ENCODE measurements around the gene ELOVL1.
A peak's percentile ranks its signal among the peaks of the same experiment; 100 is the strongest.

Gene ELOVL1

GRCh38 chr1:43354471-43354870 is 13.3 kb downstream of the ELOVL1 start:
- no peak for DNase-seq

- no peak for DNase-seq
Observed at GRCh38 chr1:43352881-43353280, 14.9 kb downstream of the ELOVL1 start.

GRCh38 chr1:43352351-43352705 is 15.5 kb downstream of the ELOVL1 start:
- no peak for DNase-seq

DNA sequence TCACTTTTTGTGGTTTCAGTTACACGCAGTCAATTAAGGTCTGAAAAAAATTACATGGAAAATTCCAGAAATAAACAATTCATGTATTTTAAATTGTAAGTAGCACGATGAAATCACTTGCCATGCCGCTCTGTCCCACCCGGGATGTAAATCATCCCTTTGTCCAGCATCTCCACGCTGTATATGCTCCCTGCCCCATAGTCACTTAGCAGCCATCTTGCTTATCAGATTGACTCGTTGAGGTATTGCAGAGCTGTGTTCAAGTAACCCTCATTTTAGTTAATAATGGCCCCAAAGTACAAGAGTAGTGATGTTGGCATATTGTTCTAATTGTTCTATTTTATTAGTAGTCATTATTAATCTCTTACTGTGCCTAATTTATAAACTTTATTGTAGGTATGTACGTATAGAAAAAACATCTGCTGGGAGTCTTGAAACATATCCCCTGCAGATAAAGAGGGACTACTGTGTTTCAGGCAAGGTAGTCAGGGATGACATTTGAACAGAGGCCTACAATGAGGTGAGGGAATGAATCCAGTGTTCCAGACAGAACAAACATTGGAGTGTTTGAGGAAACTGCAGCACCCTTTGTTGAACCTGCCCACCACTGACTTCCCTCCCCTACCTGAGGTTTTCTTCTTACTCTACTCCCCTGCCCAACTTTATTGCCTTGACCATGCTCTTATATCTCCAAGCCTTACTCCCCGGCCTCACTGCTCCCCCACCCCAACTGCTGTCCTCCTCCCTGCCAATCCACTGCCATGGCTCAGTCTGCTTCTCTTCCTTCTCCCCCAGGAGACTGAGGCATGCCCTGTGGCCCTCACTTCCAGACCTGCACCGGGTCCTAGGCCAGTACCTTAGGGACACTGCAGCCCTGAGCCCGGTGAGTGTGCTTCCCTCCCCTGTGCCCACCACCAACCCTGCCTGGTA is 16.1 kb downstream of the ELOVL1 start:
- DNase-seq, result no peak

DNA sequence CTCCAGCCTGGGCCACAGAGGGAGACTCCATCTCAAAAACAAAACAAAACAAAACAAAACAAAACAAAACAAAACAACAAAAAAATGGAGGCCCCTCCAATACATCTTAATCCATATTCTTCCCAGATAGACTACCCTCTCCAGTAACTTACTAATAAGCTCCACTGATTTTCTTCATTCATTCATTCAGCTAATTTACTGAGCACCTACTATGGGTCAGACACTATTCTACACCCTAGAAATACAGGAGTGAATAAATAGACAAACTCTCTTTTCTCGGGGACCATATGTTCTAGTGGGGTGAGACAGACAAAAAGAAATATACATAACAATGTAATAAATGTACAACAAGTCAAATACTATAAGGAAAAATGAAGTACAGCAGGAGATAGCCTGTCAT is 16.8 kb downstream of the ELOVL1 start:
- no peak for DNase-seq

- DNase-seq, result no peak
Observed at GRCh38 chr1:43349594-43350306, 18.1 kb downstream of the ELOVL1 start.

DNA sequence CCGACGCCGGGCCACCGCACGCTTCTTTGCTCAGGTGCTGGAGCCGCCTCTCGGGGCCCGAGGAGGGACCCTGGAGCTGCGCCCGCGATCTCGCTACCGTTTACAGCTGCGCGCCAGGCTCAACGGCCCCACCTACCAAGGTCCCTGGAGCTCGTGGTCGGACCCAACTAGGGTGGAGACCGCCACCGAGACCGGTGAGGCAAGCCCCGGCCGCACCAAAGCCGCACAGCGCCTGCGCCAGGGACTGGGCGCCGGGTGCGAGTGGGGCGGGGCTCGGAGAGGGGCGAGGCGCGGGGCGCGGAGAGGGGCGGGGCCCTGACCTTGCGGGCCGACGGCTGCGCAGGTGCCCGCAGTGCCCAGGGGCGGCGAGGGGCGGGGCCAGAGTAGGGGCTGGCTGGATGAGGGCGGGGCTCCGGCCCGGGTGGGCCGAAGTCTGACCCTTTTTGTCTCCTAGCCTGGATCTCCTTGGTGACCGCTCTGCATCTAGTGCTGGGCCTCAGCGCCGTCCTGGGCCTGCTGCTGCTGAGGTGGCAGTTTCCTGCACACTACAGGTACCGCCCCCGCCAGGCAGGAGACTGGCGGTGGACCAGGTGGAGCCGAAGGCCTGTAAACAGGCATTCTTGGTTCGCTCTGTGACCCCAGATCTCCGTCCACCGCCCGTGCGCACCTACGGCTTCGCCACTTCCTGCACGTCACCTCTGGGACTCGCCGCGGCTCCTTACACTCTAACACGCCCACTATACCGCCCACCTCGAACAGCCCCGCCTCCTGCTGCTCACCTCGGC is 18.8 kb downstream of the ELOVL1 start:
- DNase-seq, result peak; percentile 78

DNA sequence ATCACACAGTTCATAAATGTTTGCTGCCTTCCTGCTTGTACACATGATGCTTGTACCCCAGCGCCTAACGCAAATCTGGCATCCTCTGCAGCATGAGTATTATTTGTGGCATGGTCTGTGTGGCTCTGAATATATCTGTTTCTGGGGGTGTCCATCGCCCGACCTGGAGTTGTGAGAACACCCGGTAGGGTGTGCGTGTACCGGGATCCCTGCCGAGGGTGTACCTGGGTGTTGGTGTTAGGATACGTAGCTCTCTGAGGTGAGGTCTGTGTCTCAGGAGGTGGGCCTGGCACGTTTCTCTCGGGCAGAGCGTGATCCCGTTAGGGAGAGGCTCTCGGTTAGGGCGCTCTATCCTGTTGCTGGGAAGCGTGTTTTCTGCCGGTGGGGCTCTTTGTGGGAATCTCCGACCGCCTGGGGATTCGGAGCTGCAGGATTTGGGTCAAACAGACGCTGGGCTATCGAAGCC is 19.4 kb downstream of the ELOVL1 start:
- DNase-seq, result no peak

DNA sequence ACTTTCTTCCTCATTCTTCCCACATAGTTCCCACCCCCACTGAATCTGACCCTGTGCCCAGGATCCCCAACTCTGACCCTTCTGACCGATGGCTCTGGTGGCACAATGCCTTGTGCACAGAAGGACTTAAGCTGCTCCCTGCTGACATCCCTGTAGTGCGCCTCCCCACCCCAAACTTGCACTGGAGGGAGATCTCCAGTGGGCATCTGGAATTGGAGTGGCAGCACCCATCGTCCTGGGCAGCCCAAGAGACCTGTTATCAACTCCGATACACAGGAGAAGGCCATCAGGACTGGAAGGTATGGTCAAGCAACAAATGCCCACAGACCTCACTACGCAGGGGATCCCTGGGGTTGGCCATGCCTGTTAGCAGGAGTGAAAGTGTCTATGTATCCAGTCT is 21.2 kb downstream of the ELOVL1 start:
- no peak for DNase-seq

DNA sequence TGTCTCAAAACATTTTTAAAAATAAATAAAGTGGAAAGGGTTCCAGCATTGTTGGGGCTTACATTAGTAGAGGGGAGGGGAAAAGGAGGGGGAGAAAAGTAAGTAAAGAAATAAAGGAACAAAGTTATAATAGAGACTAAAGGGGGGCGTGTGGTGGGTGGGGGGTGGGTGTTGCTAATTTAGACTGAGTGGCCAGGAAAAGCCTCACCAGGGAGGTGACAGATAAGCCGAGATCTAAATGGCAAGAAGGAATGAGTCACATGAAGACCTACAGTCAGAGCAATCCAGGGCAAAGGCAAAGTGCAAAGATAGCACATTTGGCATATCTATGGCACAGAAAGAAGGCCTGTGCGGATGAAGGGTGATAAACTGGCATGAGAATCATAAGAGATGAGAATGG is 22.7 kb downstream of the ELOVL1 start:
- no peak for DNase-seq

DNA sequence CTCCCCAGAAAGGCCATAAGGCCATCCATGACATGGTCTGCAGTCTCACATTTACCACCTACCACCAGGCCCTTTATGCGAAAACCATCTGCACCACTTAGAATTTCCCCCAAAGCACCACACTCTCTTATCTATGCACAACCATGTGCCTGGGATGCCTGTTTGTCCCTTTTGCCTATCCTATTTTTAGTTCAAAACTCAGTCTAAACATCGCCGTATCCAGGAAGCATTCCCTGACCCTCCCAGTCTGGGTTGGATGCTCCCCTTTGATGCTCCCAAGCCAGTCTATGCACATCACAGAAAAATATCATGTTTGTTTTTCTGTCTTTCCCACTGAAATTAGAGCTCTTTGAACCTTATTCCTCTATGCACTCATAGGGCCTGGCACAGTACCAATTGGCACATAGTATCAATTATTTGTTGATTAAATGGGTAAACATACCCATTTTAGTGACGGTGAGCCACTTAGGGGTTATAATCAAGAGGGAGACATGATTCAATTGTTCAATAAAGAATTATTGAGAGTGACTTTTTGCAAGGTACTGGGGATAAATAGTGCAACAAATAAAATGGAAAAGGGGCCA is 23.5 kb downstream of the ELOVL1 start:
- DNase-seq, result no peak

- DNase-seq, result no peak
Observed at GRCh38 chr1:43340559-43340958, 27.3 kb downstream of the ELOVL1 start.

DNA sequence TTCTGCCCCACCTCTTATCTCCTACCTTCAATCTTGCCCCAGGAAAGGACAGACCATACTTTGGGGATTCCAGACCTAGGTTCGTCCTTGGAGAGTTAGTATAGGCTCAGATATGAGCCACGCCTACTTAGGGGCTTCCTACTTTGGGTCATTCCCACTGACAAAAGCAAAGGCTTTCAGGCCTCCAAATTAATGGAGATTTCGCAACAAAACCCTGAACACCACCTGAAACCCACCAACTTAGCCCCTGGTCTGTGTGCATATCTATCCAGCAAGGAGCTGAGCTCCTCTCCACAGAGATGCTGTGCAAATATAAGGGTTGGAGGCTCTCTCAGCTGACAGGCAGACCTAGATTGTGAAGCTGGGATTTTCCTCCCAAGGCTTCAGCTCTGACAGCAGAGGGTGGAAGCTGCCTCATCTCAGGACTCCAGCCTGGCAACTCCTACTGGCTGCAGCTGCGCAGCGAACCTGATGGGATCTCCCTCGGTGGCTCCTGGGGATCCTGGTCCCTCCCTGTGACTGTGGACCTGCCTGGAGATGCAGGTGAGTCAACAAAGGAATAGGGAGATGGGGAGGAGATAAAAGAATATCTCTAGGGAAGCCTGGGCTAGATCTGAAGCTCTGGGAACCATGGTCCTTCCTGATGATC is 28.1 kb downstream of the ELOVL1 start:
- no peak for DNase-seq

DNA sequence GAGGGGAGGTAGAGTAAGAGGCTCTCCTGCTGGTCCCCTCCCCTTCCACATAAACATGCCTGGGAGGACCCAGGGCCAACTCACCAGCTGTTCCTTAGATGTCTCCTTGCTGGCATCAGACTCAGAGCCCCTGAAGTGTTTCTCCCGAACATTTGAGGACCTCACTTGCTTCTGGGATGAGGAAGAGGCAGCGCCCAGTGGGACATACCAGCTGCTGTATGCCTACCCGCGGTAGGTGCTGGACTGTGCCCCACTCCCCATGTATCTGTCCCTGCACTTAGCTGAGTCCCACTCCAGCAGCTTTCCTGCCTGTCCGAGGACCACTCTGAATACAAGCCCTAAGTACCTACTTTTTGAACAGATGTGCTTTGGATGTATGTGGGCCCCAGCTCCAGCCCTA is 29.8 kb downstream of the ELOVL1 start:
- no peak for DNase-seq

- DNase-seq, result no peak
Observed at GRCh38 chr1:43337588-43337987, 30.2 kb downstream of the ELOVL1 start, which contains the start of gene MPL. TSS of gene MPL (plus strand) at chr1:43337818. CDS start at chr1:43337849, 31 bp downstream.

GRCh38 chr1:43334453-43335205 is 33.2 kb downstream of the ELOVL1 start:
- no peak for DNase-seq

- no peak for DNase-seq
Observed at GRCh38 chr1:43331688-43332087, 36.1 kb downstream of the ELOVL1 start.

GRCh38 chr1:43329995-43330751 is 37.6 kb downstream of the ELOVL1 start:
- DNase-seq, result no peak

- no peak for DNase-seq
Observed at GRCh38 chr1:43327549-43328292, 40.1 kb downstream of the ELOVL1 start.

DNA sequence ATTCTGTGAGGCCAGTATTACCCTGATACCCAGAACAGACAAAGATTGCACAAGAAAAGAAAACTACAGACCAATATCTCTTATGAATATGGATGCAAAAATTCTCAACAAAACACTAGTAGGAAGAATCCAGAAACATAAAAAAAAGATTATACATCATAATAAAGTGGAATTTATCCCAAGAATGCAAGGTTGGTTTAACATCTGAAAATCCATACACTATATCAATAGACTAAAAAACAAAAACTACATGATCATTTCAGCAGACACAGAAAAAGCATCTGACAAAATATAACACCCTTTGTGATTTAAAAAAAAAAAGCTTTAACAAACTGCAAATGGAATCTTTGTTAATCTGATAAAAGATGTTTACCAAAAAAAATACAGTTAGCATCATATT is 42.4 kb downstream of the ELOVL1 start:
- DNase-seq, result no peak
